H1 (cell line): ENCODE data around the gene RFX2. TPM values are rescaled to one million over a fixed set of nuclear protein-coding genes. Genes with fewer than 3 reads are reported as not detected.

ENCODE experiments used
- CTCF ChIA-PET: fragments of 300-600 bp; sonication (Branson Sonifier 250); formaldehyde crosslinking; loops from one replicate; lab custom pipeline; 2021; ENCODE audit not compliant: partially characterized antibody; lab: Charles Lee
- POLR2A ChIA-PET: fragments of 300-600 bp; sonication (Branson Sonifier 250); formaldehyde crosslinking; loops from one replicate; lab custom pipeline; 2021; ENCODE audit warnings: inconsistent platforms; ENCODE audit not compliant: partially characterized antibody; lab: Charles Lee
- DNase-seq, 2 experiments: peaks; one replicate each; pipeline versions ENCODE4 v3.0.0 to v3.0.0-alpha.2; 2010 to 2022; ENCODE audit warnings: low spot score in 2 of 2, low read depth in 1 of 2, mixed read lengths in 1 of 2
- FAIRE-seq: peaks from 2 replicates; lab custom pipeline; 2011; peaks lifted over from hg19 to GRCh38; lab: Jason Lieb, UNC
- H2AFZ ChIP-seq: 2 replicates; pipeline ENCODE4 v1.8.1; 2012; ENCODE audit warnings: low read length, inconsistent platforms
- H2AK5ac ChIP-seq: 2 replicates; pipeline ENCODE4 v1.6.1; 2013; ENCODE audit warnings: low read depth, low read length
- H2BK120ac ChIP-seq: replicated peaks from 2 replicates; pipeline ENCODE3; 2013; ENCODE audit warnings: low read depth, low read length, inconsistent platforms
- H2BK12ac ChIP-seq: 2 replicates; pipeline ENCODE4 v1.6.1; 2013; ENCODE audit warnings: low read depth, low read length
- H2BK15ac ChIP-seq: 2 replicates; pipeline ENCODE4 v1.6.1; 2013; ENCODE audit warnings: low read length
- H2BK20ac ChIP-seq: 2 replicates; pipeline ENCODE4 v1.6.1; 2013; ENCODE audit warnings: low read length
- H2BK5ac ChIP-seq: 2 replicates; pipeline ENCODE4 v1.6.1; 2013; ENCODE audit warnings: low read depth, low read length
- H3K14ac ChIP-seq: 2 replicates; pipeline ENCODE4 v1.6.1; 2013; ENCODE audit warnings: inconsistent platforms; ENCODE audit not compliant: insufficient read length
- H3K18ac ChIP-seq: 2 replicates; pipeline ENCODE4 v1.6.1; 2013; ENCODE audit warnings: low read length; ENCODE audit errors: extremely low read depth
- H3K23ac ChIP-seq: 2 replicates; pipeline ENCODE4 v1.6.1; 2013; ENCODE audit warnings: inconsistent platforms; ENCODE audit not compliant: insufficient read length
- H3K23me2 ChIP-seq: 2 replicates; pipeline ENCODE4 v1.6.1; 2013; ENCODE audit warnings: low read depth, low read length
- H3K27ac ChIP-seq: 2 replicates; pipeline ENCODE4 v1.6.1; 2011; ENCODE audit warnings: low read depth, low read length, inconsistent platforms
- H3K27me3 ChIP-seq, 4 experiments: replicated peaks in 1 of 4; 1 replicate in 1 of 4; 2 replicates in 3 of 4; pipeline versions ENCODE4 v1.6.1 to v1.8.1; 2011 to 2013; ENCODE audit warnings: low read length in 3 of 4, mild to moderate bottlenecking in 3 of 4, inconsistent platforms in 2 of 4, mixed read lengths in 2 of 4, moderate library complexity in 1 of 4; ENCODE audit not compliant: control insufficient read depth in 3 of 4, insufficient read depth in 3 of 4; ENCODE audit errors: extremely low read depth in 1 of 4
- H3K36me3 ChIP-seq, 4 experiments: 2 replicates each; pipeline versions ENCODE4 v1.6.1 to v1.8.1; 2011 to 2013; ENCODE audit warnings: mild to moderate bottlenecking in 4 of 4, low read length in 3 of 4, moderate library complexity in 2 of 4, control low read depth in 1 of 4, inconsistent platforms in 1 of 4; ENCODE audit not compliant: insufficient read depth in 4 of 4, control insufficient read depth in 2 of 4
- H3K4ac ChIP-seq: replicated peaks from 2 replicates; pipeline ENCODE3; 2013; ENCODE audit warnings: low read length, low read depth, mixed read lengths, inconsistent platforms; ENCODE audit not compliant: insufficient read length
- H3K4me1 ChIP-seq, 4 experiments: replicated peaks in 1 of 4; 1 replicate in 1 of 4; 2 replicates in 3 of 4; pipeline versions ENCODE4 v1.6.1 to v1.8.1; 2011 to 2013; ENCODE audit warnings: low read length in 3 of 4, inconsistent platforms in 2 of 4, mixed read lengths in 1 of 4; ENCODE audit not compliant: insufficient read depth in 4 of 4, control insufficient read depth in 3 of 4
- H3K4me2 ChIP-seq, 2 experiments: 2 replicates each; pipeline versions ENCODE4 v1.6.1 to v1.8.1; 2011 to 2013; ENCODE audit warnings: low read depth in 2 of 2, low read length in 2 of 2, control low read depth in 1 of 2, inconsistent platforms in 1 of 2, mild to moderate bottlenecking in 1 of 2; ENCODE audit not compliant: insufficient read depth in 1 of 2
- H3K4me3 ChIP-seq, 4 experiments: fragments of 200-600, 300-600 bp in 1 of 4; sonication (generic), shearing (Covaris generic), sonication (Bioruptor Twin) in 1 of 4; 2 replicates each; pipeline versions ENCODE4 v1.5.1 to v1.8.1; 2011 to 2016; ENCODE audit warnings: low read length in 4 of 4, low read depth in 3 of 4, control low read depth in 2 of 4, inconsistent platforms in 2 of 4, mild to moderate bottlenecking in 2 of 4, mixed read lengths in 1 of 4, moderate library complexity in 1 of 4; ENCODE audit not compliant: insufficient read depth in 2 of 4; ENCODE audit errors: extremely low read depth in 1 of 4
- H3K56ac ChIP-seq: replicated peaks from 2 replicates; pipeline ENCODE3; 2013; ENCODE audit warnings: low read depth, mild to moderate bottlenecking, mixed read lengths, low read length, inconsistent platforms; ENCODE audit not compliant: insufficient read length
- H3K79me1 ChIP-seq: 2 replicates; pipeline ENCODE4 v1.6.1; 2013; ENCODE audit warnings: low read depth, low read length, control low read depth
- H3K79me2 ChIP-seq, 2 experiments: 2 replicates each; pipeline versions ENCODE4 v1.6.1 to v1.8.1; 2012 to 2013; ENCODE audit warnings: low read length in 2 of 2, mild to moderate bottlenecking in 2 of 2, inconsistent platforms in 1 of 2; ENCODE audit not compliant: insufficient read depth in 2 of 2, control insufficient read depth in 1 of 2
- H3K9ac ChIP-seq, 4 experiments: replicated peaks in 1 of 4; 1 replicate in 1 of 4; 2 replicates in 3 of 4; pipeline versions ENCODE4 v1.6.1 to v1.8.1; 2011 to 2013; ENCODE audit warnings: low read depth in 3 of 4, low read length in 3 of 4, control low read depth in 2 of 4, mild to moderate bottlenecking in 2 of 4, moderate library complexity in 2 of 4, inconsistent platforms in 1 of 4; ENCODE audit errors: extremely low read depth in 1 of 4
- H3K9me3 ChIP-seq, 2 experiments: 2 replicates each; pipeline versions ENCODE4 v1.6.1 to v1.8.1; 2012 to 2013; ENCODE audit warnings: mild to moderate bottlenecking in 2 of 2, moderate library complexity in 2 of 2, control low read depth in 1 of 2, inconsistent platforms in 1 of 2, low read depth in 1 of 2, low read length in 1 of 2, mixed read lengths in 1 of 2; ENCODE audit not compliant: insufficient read depth in 2 of 2
- H4K20me1 ChIP-seq, 2 experiments: replicated peaks in 1 of 2; 2 replicates each; pipeline versions ENCODE3 to v1.8.1; 2011 to 2013; ENCODE audit warnings: inconsistent platforms in 2 of 2, low read length in 2 of 2, mild to moderate bottlenecking in 1 of 2; ENCODE audit not compliant: insufficient read depth in 2 of 2, control insufficient read depth in 1 of 2
- H4K5ac ChIP-seq: 2 replicates; pipeline ENCODE4 v1.6.1; 2013; ENCODE audit warnings: low read length, low read depth, mixed read lengths, inconsistent platforms; ENCODE audit not compliant: insufficient read length
- H4K8ac ChIP-seq: 2 replicates; pipeline ENCODE4 v1.8.0; 2013; ENCODE audit warnings: mild to moderate bottlenecking, moderate library complexity, low read length, inconsistent platforms; ENCODE audit not compliant: insufficient read depth; ENCODE audit errors: extremely low read depth
- H4K91ac ChIP-seq: replicated peaks from 2 replicates; pipeline ENCODE3; 2013; ENCODE audit warnings: low read length, mixed read lengths, inconsistent platforms; ENCODE audit not compliant: insufficient read length
- CBX8 ChIP-seq: fragments of 300-800, 300-1000 bp; sonication (generic); IDR thresholded peaks from 2 replicates; pipeline ENCODE4 v1.7.1; 2016; ENCODE audit warnings: low read depth, low read length, borderline replicate concordance
- CREB1 ChIP-seq: IDR thresholded peaks from 2 replicates; pipeline ENCODE4 v1.6.1; 2012; ENCODE audit warnings: inconsistent platforms
- GTF2F1 ChIP-seq: IDR thresholded peaks from 2 replicates; pipeline ENCODE4 v1.6.1; 2012; ENCODE audit warnings: low read depth, low read length, improper control_type of control experiment, borderline replicate concordance
- HDAC6 ChIP-seq: IDR thresholded peaks from one replicate; pipeline ENCODE4 v1.7.1; 2012; ENCODE audit warnings: low read depth, mild to moderate bottlenecking, inconsistent platforms, low read length, moderate library complexity
- SP1 ChIP-seq: IDR thresholded peaks from 2 replicates; pipeline ENCODE4 v1.6.1; 2011; ENCODE audit warnings: low read depth, low read length
- SRF ChIP-seq: IDR thresholded peaks from 2 replicates; pipeline ENCODE4 v1.6.1; 2011; ENCODE audit warnings: mild to moderate bottlenecking, low read depth, low read length, moderate library complexity
- WGBS, 2 experiments: shearing (Covaris generic) in 1 of 2; methylation state at CpG; one replicate each; pipeline versions ENCODE4 v1.1.6 to v1.1.7; 2013 to 2015; ENCODE audit warnings: low lambda C conversion rate in 2 of 2, mixed read lengths in 2 of 2, inconsistent platforms in 1 of 2, low coverage in 1 of 2, missing lambda C conversion rate in 1 of 2; ENCODE audit not compliant: insufficient replicate concordance in 2 of 2, insufficient coverage in 1 of 2, insufficient read length in 1 of 2; ENCODE audit errors: extremely low coverage in 1 of 2, missing lambda C conversion rate in 1 of 2; 5-methylcytosine and 5-hydroxymethylcytosine counted together
- polyA plus RNA-seq, 7 experiments: library from polyadenylated mRNA; depleted of rRNA in 3 of 7; stranded (reverse) in 5 of 7; unstranded in 2 of 7; fragments of >200 nt in 5 of 7; fragments of 200-250 nt in 2 of 7; gene quantifications; 1 replicate in 5 of 7; 2 replicates in 1 of 7; 4 replicates in 1 of 7; pipeline versions ENCODE4 v1.2.1 to v1.2.3, GENCODE V29; 2011 to 2013; ENCODE audit warnings: missing spikeins in 2 of 7, mixed read lengths in 2 of 7
- total RNA-seq: library from RNA; stranded (reverse); fragmentation: NEBNext Ultra II Directional; extraction: Animal tissue kit (Norgen Biotek cat#: 25700); gene quantifications from 2 replicates; pipeline ENCODE4 v1.2.1, GENCODE V29; 2021
- TF ChIP-seq, protein P1 (sequence below): IDR thresholded peaks from 2 replicates; pipeline ENCODE4 v1.6.1; 2012; ENCODE audit warnings: low read length, inconsistent platforms

RFX2 gene
- total and polyA plus RNA-seq, 2 of the 8 experiments (the other 6 are each of a cell fraction or from before 2014, with no cell fraction given): 4.8 to 5.3 TPM

GRCh38 chr19:5973376-5973775, 136.9 kb downstream of the RFX2 start:
- Histone ChIP-seq H3K4ac (no peak overlapping the region), H2BK20ac (no peak overlapping the region), H3K79me1 (peaks cover 58% of the 10 kb centered on the region), H2BK120ac (no peak overlapping the region), H2BK12ac (no peak overlapping the region), H3K23me2 (peaks cover 6% of the 10 kb centered on the region; the same call in 1 of the 2 replicates), H3K79me2 (peaks cover 60 to 89% of the 10 kb centered on the region in 2 experiments), H3K4me2 (no peak overlapping the region), H3K14ac (no peak overlapping the region), H3K23ac (no peak overlapping the region), H3K27ac (no peak overlapping the region), H4K91ac (no peak overlapping the region), H2AK5ac (no peak overlapping the region), H3K9me3 (no peaks in the 10 kb centered on the region), H2BK5ac (no peak overlapping the region), H4K20me1 (peaks cover 39 to 54% of the 10 kb centered on the region in 2 experiments), H4K8ac (no peak overlapping the region), H3K9ac (no peak overlapping the region), H3K4me3 (no peak overlapping the region), H3K36me3 (peaks cover 0 to 21% (median 7%) of the 10 kb centered on the region in 4 experiments; a peak in 6 of 8 replicates), H3K56ac (no peak overlapping the region), H2AFZ (no peak overlapping the region), H3K27me3 (no peaks in the 10 kb centered on the region)
- no peak for FAIRE-seq
- no peak for DNase-seq
- CTCF ChIA-PET: interaction anchor here (0.8 to 2.2 kb wide), 2 partner anchors 31 to 74 kb away, joined by 4 to 7 read pairs; no protein-coding TSS in a partner anchor
- TF ChIP-seq SRF: no peak
- no peak for TF ChIP-seq SP1
- TF ChIP-seq HDAC6: no peak
- TF ChIP-seq CREB1: no peak
- TF ChIP-seq, protein P1, sequence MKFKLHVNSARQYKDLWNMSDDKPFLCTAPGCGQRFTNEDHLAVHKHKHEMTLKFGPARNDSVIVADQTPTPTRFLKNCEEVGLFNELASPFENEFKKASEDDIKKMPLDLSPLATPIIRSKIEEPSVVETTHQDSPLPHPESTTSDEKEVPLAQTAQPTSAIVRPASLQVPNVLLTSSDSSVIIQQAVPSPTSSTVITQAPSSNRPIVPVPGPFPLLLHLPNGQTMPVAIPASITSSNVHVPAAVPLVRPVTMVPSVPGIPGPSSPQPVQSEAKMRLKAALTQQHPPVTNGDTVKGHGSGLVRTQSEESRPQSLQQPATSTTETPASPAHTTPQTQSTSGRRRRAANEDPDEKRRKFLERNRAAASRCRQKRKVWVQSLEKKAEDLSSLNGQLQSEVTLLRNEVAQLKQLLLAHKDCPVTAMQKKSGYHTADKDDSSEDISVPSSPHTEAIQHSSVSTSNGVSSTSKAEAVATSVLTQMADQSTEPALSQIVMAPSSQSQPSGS: no peak
- TF ChIP-seq CBX8: no peak
- TF ChIP-seq GTF2F1: no peak
- TF ChIP-seq, all 59 proteins: peak for 0
- peaks cover 4 to 14% (median 11%) of the 10 kb centered on the region in 4 experiments for H3K4me1 ChIP-seq
- POLR2A ChIA-PET: interaction anchor here (4.4 kb wide), 1 partner anchor 21 kb away, joined by 13 read pairs; no protein-coding TSS in a partner anchor
- H3K18ac ChIP-seq: no peak overlapping the region
- no peak overlapping the region for H4K5ac ChIP-seq
- no peak overlapping the region for H2BK15ac ChIP-seq
- WGBS, 2 experiments: 89% methylated on average over 5 of the region's 5 CpGs; no CpG with 5 or more reads in 1 of the 2 experiments
